ENCODE measurements around the gene KCNIP1.

The KCNIP1 gene

GRCh38 chr5:170491479-170491878 is 12.3 kb upstream of the KCNIP1 start:
- H3K27ac Mint-ChIP-seq = no peak overlapping the region
- peaks cover 4% of the 10 kb centered on the region for H3K27me3 Mint-ChIP-seq
- no peaks in the 10 kb centered on the region for H3K4me1 Mint-ChIP-seq (ENCODE audit: low read depth)
- no peak overlapping the region for H3K4me3 Mint-ChIP-seq
- no peaks in the 10 kb centered on the region for H3K36me3 Mint-ChIP-seq
- H3K9me3 Mint-ChIP-seq (ENCODE audit: low read depth) = no peaks in the 10 kb centered on the region

- no peaks in the 10 kb centered on the region for H3K9me3 Mint-ChIP-seq (ENCODE audit: low read depth)
- H3K36me3 Mint-ChIP-seq = no peaks in the 10 kb centered on the region
- H3K4me1 Mint-ChIP-seq (ENCODE audit: low read depth) = no peaks in the 10 kb centered on the region
- no peak overlapping the region for H3K4me3 Mint-ChIP-seq
- H3K27me3 Mint-ChIP-seq = peaks cover 4% of the 10 kb centered on the region
- no peak overlapping the region for H3K27ac Mint-ChIP-seq
These were observed 10.6 kb upstream of the KCNIP1 start for GRCh38 chr5:170493028-170493820.

- Mint-ChIP-seq H3K4me1 (ENCODE audit: low read depth) (no peaks in the 10 kb centered on the region), H3K27me3 (peaks cover 4% of the 10 kb centered on the region), H3K27ac (no peak overlapping the region), H3K36me3 (no peaks in the 10 kb centered on the region), H3K9me3 (ENCODE audit: low read depth) (no peaks in the 10 kb centered on the region), H3K4me3 (no peak overlapping the region)
These were observed 9.8 kb upstream of the KCNIP1 start for GRCh38 chr5:170494041-170494440.

GRCh38 chr5:170495825-170496661 is 7.8 kb upstream of the KCNIP1 start:
- H3K9me3 Mint-ChIP-seq (ENCODE audit: low read depth) = no peaks in the 10 kb centered on the region
- no peaks in the 10 kb centered on the region for H3K36me3 Mint-ChIP-seq
- peak overlapping the region; percentile 12 for H3K27ac Mint-ChIP-seq
- H3K27me3 Mint-ChIP-seq = peaks cover 11% of the 10 kb centered on the region
- H3K4me3 Mint-ChIP-seq = no peak overlapping the region
- no peaks in the 10 kb centered on the region for H3K4me1 Mint-ChIP-seq (ENCODE audit: low read depth)

- Mint-ChIP-seq H3K36me3 (no peaks in the 10 kb centered on the region), H3K27ac (no peak overlapping the region), H3K9me3 (ENCODE audit: low read depth) (no peaks in the 10 kb centered on the region), H3K4me1 (ENCODE audit: low read depth) (no peaks in the 10 kb centered on the region), H3K4me3 (no peak overlapping the region), H3K27me3 (peaks cover 11% of the 10 kb centered on the region)
These were observed 7.2 kb upstream of the KCNIP1 start for GRCh38 chr5:170496662-170497028.

GRCh38 chr5:170497311-170498038 is 6.3 kb upstream of the KCNIP1 start:
- H3K36me3 Mint-ChIP-seq = no peaks in the 10 kb centered on the region
- no peaks in the 10 kb centered on the region for H3K9me3 Mint-ChIP-seq (ENCODE audit: low read depth)
- peaks cover 15% of the 10 kb centered on the region for H3K27me3 Mint-ChIP-seq
- H3K4me1 Mint-ChIP-seq (ENCODE audit: low read depth) = no peaks in the 10 kb centered on the region
- no peak overlapping the region for H3K27ac Mint-ChIP-seq
- no peak overlapping the region for H3K4me3 Mint-ChIP-seq

GRCh38 chr5:170498811-170499351 is 4.9 kb upstream of the KCNIP1 start:
- Mint-ChIP-seq H3K36me3 (no peaks in the 10 kb centered on the region), H3K27ac (no peak overlapping the region), H3K27me3 (peaks cover 20% of the 10 kb centered on the region), H3K4me1 (ENCODE audit: low read depth) (no peaks in the 10 kb centered on the region), H3K4me3 (no peak overlapping the region), H3K9me3 (ENCODE audit: low read depth) (no peaks in the 10 kb centered on the region)

- Mint-ChIP-seq H3K4me1 (ENCODE audit: low read depth) (no peaks in the 10 kb centered on the region), H3K36me3 (no peaks in the 10 kb centered on the region), H3K27ac (no peak overlapping the region), H3K27me3 (peaks cover 19% of the 10 kb centered on the region), H3K4me3 (no peak overlapping the region), H3K9me3 (ENCODE audit: low read depth) (no peaks in the 10 kb centered on the region)
These were observed 4.2 kb upstream of the KCNIP1 start for GRCh38 chr5:170499621-170500020.

GRCh38 chr5:170501361-170501760 is 2.5 kb upstream of the KCNIP1 start:
- H3K27me3 Mint-ChIP-seq = peaks cover 29% of the 10 kb centered on the region
- H3K27ac Mint-ChIP-seq = no peak overlapping the region
- no peak overlapping the region for H3K4me3 Mint-ChIP-seq
- H3K36me3 Mint-ChIP-seq = no peaks in the 10 kb centered on the region
- H3K9me3 Mint-ChIP-seq (ENCODE audit: low read depth) = no peaks in the 10 kb centered on the region
- no peaks in the 10 kb centered on the region for H3K4me1 Mint-ChIP-seq (ENCODE audit: low read depth)

- Mint-ChIP-seq H3K4me1 (ENCODE audit: low read depth) (no peaks in the 10 kb centered on the region), H3K36me3 (no peaks in the 10 kb centered on the region), H3K9me3 (ENCODE audit: low read depth) (no peaks in the 10 kb centered on the region), H3K27me3 (peaks cover 29% of the 10 kb centered on the region), H3K4me3 (no peak overlapping the region), H3K27ac (no peak overlapping the region)
These were observed 1.9 kb upstream of the KCNIP1 start for GRCh38 chr5:170501931-170502330.

GRCh38 chr5:170504616-170505266 is 921 bp downstream of the KCNIP1 start:
- peaks cover 28% of the 10 kb centered on the region for H3K27me3 Mint-ChIP-seq
- no peaks in the 10 kb centered on the region for H3K4me1 Mint-ChIP-seq (ENCODE audit: low read depth)
- no peaks in the 10 kb centered on the region for H3K9me3 Mint-ChIP-seq (ENCODE audit: low read depth)
- no peaks in the 10 kb centered on the region for H3K36me3 Mint-ChIP-seq
- no peak overlapping the region for H3K27ac Mint-ChIP-seq
- no peak overlapping the region for H3K4me3 Mint-ChIP-seq

GRCh38 chr5:170508036-170508435 is 4.2 kb downstream of the KCNIP1 start:
- Mint-ChIP-seq H3K27me3 (peaks cover 13% of the 10 kb centered on the region), H3K9me3 (ENCODE audit: low read depth) (no peaks in the 10 kb centered on the region), H3K36me3 (no peaks in the 10 kb centered on the region), H3K27ac (no peak overlapping the region), H3K4me1 (ENCODE audit: low read depth) (no peaks in the 10 kb centered on the region), H3K4me3 (no peak overlapping the region)

GRCh38 chr5:170508660-170509347 is 5.0 kb downstream of the KCNIP1 start:
- Mint-ChIP-seq H3K4me1 (ENCODE audit: low read depth) (no peaks in the 10 kb centered on the region), H3K27ac (no peak overlapping the region), H3K4me3 (no peak overlapping the region)

GRCh38 chr5:170509348-170509660 is 5.5 kb downstream of the KCNIP1 start:
- H3K27me3 Mint-ChIP-seq = peaks cover 11% of the 10 kb centered on the region
- H3K4me3 Mint-ChIP-seq = no peak overlapping the region
- no peaks in the 10 kb centered on the region for H3K36me3 Mint-ChIP-seq
- H3K27ac Mint-ChIP-seq = no peak overlapping the region
- no peaks in the 10 kb centered on the region for H3K9me3 Mint-ChIP-seq (ENCODE audit: low read depth)
- no peaks in the 10 kb centered on the region for H3K4me1 Mint-ChIP-seq (ENCODE audit: low read depth)

More at GRCh38 chr5:170508660-170509347, 5.0 kb downstream of the KCNIP1 start:
- Mint-ChIP-seq H3K27me3 (peaks cover 11% of the 10 kb centered on the region), H3K36me3 (no peaks in the 10 kb centered on the region), H3K9me3 (ENCODE audit: low read depth) (no peaks in the 10 kb centered on the region)
